Activated T-helper 1 cell treated with anti-CD3 and anti-CD28 coated beads, Interleukin-2, amount 50 U/mL, for 16 hours (primary cell): Measurements from ENCODE around the gene LCN6.

Experiments
- DNase-seq, 2 donors: peaks; one replicate each; pipeline ENCODE4 v3.0.0-alpha.2; 2020; ENCODE audit warnings: low read depth in 1 of 2, low spot score in 1 of 2

LCN6 gene

DNA sequence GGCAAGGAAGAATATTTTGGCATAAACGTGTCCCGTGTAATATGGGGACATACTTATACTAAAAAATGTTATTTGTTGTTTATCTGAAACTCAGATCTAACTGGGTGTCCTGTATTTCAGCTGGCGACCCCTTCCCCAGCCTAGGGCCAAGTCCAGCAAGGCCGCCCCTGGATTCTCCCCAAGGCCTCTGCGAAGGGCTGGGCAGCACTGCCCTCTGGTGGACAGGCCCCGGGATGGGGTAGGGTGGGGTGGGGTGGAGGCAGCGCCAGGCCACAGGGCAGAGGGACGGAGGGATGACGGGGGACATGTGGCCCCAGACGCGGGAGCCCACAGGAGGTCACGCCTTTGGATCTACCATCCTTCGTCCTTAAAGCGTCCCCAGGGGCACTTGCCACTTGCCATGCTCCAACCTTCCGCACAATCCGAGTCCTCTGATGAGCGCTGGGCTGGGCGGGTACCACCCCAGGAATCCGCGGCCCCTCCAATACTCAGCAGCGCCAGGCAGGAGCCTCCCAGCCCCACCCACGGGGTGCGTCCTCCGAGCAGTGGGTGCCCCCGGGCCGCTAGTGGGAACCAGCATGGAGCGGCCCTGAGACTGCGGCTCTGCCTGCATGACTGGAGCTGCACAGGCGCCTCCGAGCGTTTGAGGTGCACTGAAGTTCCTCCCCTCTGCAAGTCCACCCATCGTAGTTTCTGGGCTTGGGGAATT is 54.0 kb downstream of the LCN6 start:
- DNase-seq = no peak
